SK-N-SH (cell line): Measurements from ENCODE around the gene MAPK12. TPM values are rescaled to one million over a fixed set of nuclear protein-coding genes. Genes with fewer than 3 reads are reported as not detected.

ENCODE experiments used
- CTCF ChIA-PET: fragments of 300-600, 350-600 bp; formaldehyde crosslinking; extraction: SDS; loops from one replicate; lab custom pipeline; 2021; lab: Yijun Ruan, JAX
- POLR2A ChIA-PET: fragments of 350-600 bp; sonication (Branson Sonifier 250); formaldehyde crosslinking; extraction: SDS; loops from one replicate; lab custom pipeline; 2020; ENCODE audit warnings: antibody characterized with exemption, inconsistent platforms; lab: Yijun Ruan, JAX
- DNase-seq: peaks from one replicate; pipeline ENCODE4 v3.0.0; 2012
- H2AFZ ChIP-seq: fragments of 200-600 bp; sonication (generic); 2 replicates; pipeline ENCODE4 v1.8.1; 2016; ENCODE audit warnings: antibody characterized with exemption, mild to moderate bottlenecking, low read depth
- H3F3A ChIP-seq: fragments of 200-600 bp; sonication (generic); replicated peaks from 2 replicates; pipeline ENCODE3; 2016; ENCODE audit warnings: antibody characterized with exemption, mild to moderate bottlenecking; ENCODE audit not compliant: insufficient read depth
- H3K27ac ChIP-seq, 2 experiments: fragments of 200-500 bp in 1 of 2; fragments of 200-600 bp in 1 of 2; sonication (Bioruptor generic) in 1 of 2; sonication (generic), shearing (Covaris generic) in 1 of 2; 2 replicates each; pipeline versions ENCODE4 v1.5.1 to v1.6.1; 2014 to 2016; ENCODE audit warnings: low read depth in 2 of 2, inconsistent platforms in 1 of 2, low read length in 1 of 2, mild to moderate bottlenecking in 1 of 2, mixed read lengths in 1 of 2
- H3K27me3 ChIP-seq: fragments of 200-600 bp; sonication (generic), shearing (Covaris generic); 2 replicates; pipeline ENCODE4 v1.6.1; 2016; ENCODE audit warnings: mixed run types; ENCODE audit not compliant: insufficient read depth
- H3K36me3 ChIP-seq, 2 experiments: fragments of 200-500 bp in 1 of 2; fragments of 200-600 bp in 1 of 2; sonication (Bioruptor generic) in 1 of 2; sonication (generic) in 1 of 2; replicated peaks in 1 of 2; 2 replicates each; pipeline versions ENCODE3 to v1.5.1; 2014 to 2016; ENCODE audit warnings: low read length in 1 of 2, mild to moderate bottlenecking in 1 of 2; ENCODE audit not compliant: insufficient read depth in 2 of 2, control insufficient read depth in 1 of 2
- H3K4me1 ChIP-seq, 2 experiments: fragments of 200-500 bp in 1 of 2; fragments of 200-600 bp in 1 of 2; sonication (Bioruptor generic) in 1 of 2; sonication (generic), shearing (Covaris generic) in 1 of 2; 2 replicates each; pipeline versions ENCODE4 v1.5.1 to v1.6.1; 2014 to 2016; ENCODE audit warnings: low read depth in 1 of 2, low read length in 1 of 2, mixed run types in 1 of 2; ENCODE audit not compliant: insufficient read depth in 2 of 2, control insufficient read depth in 1 of 2
- H3K4me2 ChIP-seq: fragments of 200-600 bp; sonication (generic), shearing (Covaris generic); 2 replicates; pipeline ENCODE4 v1.6.1; 2017; ENCODE audit warnings: mixed run types
- H3K4me3 ChIP-seq, 2 experiments: fragments of 200-500 bp in 1 of 2; fragments of 200-600 bp in 1 of 2; sonication (Bioruptor generic) in 1 of 2; sonication (generic), shearing (Covaris generic) in 1 of 2; 2 replicates each; pipeline versions ENCODE4 v1.5.1 to v1.8.1; 2014 to 2016; ENCODE audit warnings: low read depth in 2 of 2, inconsistent platforms in 1 of 2, low read length in 1 of 2, mild to moderate bottlenecking in 1 of 2, mixed read lengths in 1 of 2, moderate library complexity in 1 of 2
- H3K79me2 ChIP-seq: fragments of 200-600 bp; sonication (generic); 2 replicates; pipeline ENCODE4 v1.8.1; 2017; ENCODE audit warnings: mild to moderate bottlenecking; ENCODE audit not compliant: insufficient read depth
- H3K9ac ChIP-seq: fragments of 200-600 bp; sonication (generic); 2 replicates; pipeline ENCODE4 v1.6.1; 2017; ENCODE audit warnings: mixed run types
- H3K9me2 ChIP-seq: fragments of 200-600 bp; sonication (generic); 2 replicates; pipeline ENCODE4 v1.6.1; 2017; ENCODE audit warnings: mixed run types
- H3K9me3 ChIP-seq: fragments of 200-600 bp; sonication (generic); 2 replicates; pipeline ENCODE4 v1.6.1; 2017; ENCODE audit warnings: mixed run types, mild to moderate bottlenecking, moderate library complexity
- H4K20me1 ChIP-seq: fragments of 200-600 bp; sonication (generic); 2 replicates; pipeline ENCODE4 v1.6.1; 2017; ENCODE audit warnings: mild to moderate bottlenecking, mixed run types; ENCODE audit not compliant: insufficient read depth
- CHD2 ChIP-seq: fragments of 150-350 bp; IDR thresholded peaks from 2 replicates; pipeline ENCODE4 v1.6.1; 2018; ENCODE audit warnings: low read length; ENCODE audit not compliant: partially characterized antibody
- ELF1 ChIP-seq: IDR thresholded peaks from 2 replicates; pipeline ENCODE4 v1.4.0; 2012
- EP300 ChIP-seq, 2 experiments: IDR thresholded peaks; 2 replicates each; pipeline versions ENCODE4 v1.4.0 to v1.6.1; 2012; ENCODE audit warnings: borderline replicate concordance in 1 of 2, low read depth in 1 of 2, low read length in 1 of 2
- EZH2phosphoT487 ChIP-seq: fragments of 200-600 bp; sonication (generic); IDR thresholded peaks from 2 replicates; pipeline ENCODE4 v1.6.1; 2017; ENCODE audit warnings: low read depth, mixed run types, mild to moderate bottlenecking, antibody characterized with exemption, moderate library complexity, borderline replicate concordance
- FOSL2 ChIP-seq: IDR thresholded peaks from 2 replicates; pipeline ENCODE4 v1.4.0; 2012; ENCODE audit warnings: low read depth, mild to moderate bottlenecking, moderate library complexity, borderline replicate concordance
- FOXJ3 ChIP-seq: sonication (generic); formaldehyde crosslinking; IDR thresholded peaks from 2 replicates; pipeline ENCODE4 v1.5.1; 2020; ENCODE audit warnings: mild to moderate bottlenecking, missing genetic modification reagents
- FOXM1 ChIP-seq: IDR thresholded peaks from 2 replicates; pipeline ENCODE4 v1.4.0; 2012; ENCODE audit warnings: low read depth, mild to moderate bottlenecking
- JUND ChIP-seq: IDR thresholded peaks from 2 replicates; pipeline ENCODE4 v1.4.0; 2012
- MEF2A ChIP-seq: IDR thresholded peaks from 2 replicates; pipeline ENCODE4 v1.4.0; 2012; ENCODE audit warnings: low read depth, borderline replicate concordance
- MXI1 ChIP-seq: IDR thresholded peaks from 2 replicates; pipeline ENCODE4 v1.6.1; 2012; ENCODE audit warnings: mild to moderate bottlenecking, low read depth, low read length, improper control_type of control experiment
- NRF1 ChIP-seq: IDR thresholded peaks from 2 replicates; pipeline ENCODE4 v1.6.1; 2012; ENCODE audit warnings: low read depth, mild to moderate bottlenecking, low read length
- POLR2AphosphoS5 ChIP-seq: IDR thresholded peaks from 2 replicates; pipeline ENCODE4 v1.6.1; 2012; ENCODE audit warnings: low read depth, low read length
- RCOR1 ChIP-seq: fragments of 150-350 bp; IDR thresholded peaks from 2 replicates; pipeline ENCODE4 v1.6.1; 2017; ENCODE audit warnings: antibody characterized with exemption, low read length
- RFX5 ChIP-seq: IDR thresholded peaks from 2 replicates; pipeline ENCODE4 v1.6.1; 2012; ENCODE audit warnings: mild to moderate bottlenecking, improper control_type of control experiment, low read length
- RXRA ChIP-seq: IDR thresholded peaks from 2 replicates; pipeline ENCODE4 v1.4.0; 2012; ENCODE audit warnings: low read depth, mild to moderate bottlenecking, borderline replicate concordance
- YY1 ChIP-seq: IDR thresholded peaks from 2 replicates; pipeline ENCODE4 v1.4.0; 2012; ENCODE audit warnings: low read depth, mild to moderate bottlenecking
- WGBS: methylation state at CpG from one replicate; pipeline ENCODE4 v1.1.6; 2017; ENCODE audit warnings: low lambda C conversion rate; 5-methylcytosine and 5-hydroxymethylcytosine counted together
- polyA plus RNA-seq, 3 experiments: library from polyadenylated mRNA; depleted of rRNA; stranded (reverse); fragments of >200 nt; gene quantifications; 2 replicates each; pipeline ENCODE4 v1.2.3, GENCODE V29; 2012
- TF ChIP-seq, protein P1 (sequence below): IDR thresholded peaks from 2 replicates; pipeline ENCODE4 v1.4.0; 2012; ENCODE audit warnings: low read depth, borderline replicate concordance
- TF ChIP-seq, protein P2 (sequence below): fragments of 150-350 bp; IDR thresholded peaks from 2 replicates; pipeline ENCODE4 v1.6.1; 2016; ENCODE audit warnings: mild to moderate bottlenecking, low read depth, low read length

MAPK12 gene
- polyA plus RNA-seq, 1 of the 3 experiments (the other 2 are of a cell fraction), result 118 TPM

DNA sequence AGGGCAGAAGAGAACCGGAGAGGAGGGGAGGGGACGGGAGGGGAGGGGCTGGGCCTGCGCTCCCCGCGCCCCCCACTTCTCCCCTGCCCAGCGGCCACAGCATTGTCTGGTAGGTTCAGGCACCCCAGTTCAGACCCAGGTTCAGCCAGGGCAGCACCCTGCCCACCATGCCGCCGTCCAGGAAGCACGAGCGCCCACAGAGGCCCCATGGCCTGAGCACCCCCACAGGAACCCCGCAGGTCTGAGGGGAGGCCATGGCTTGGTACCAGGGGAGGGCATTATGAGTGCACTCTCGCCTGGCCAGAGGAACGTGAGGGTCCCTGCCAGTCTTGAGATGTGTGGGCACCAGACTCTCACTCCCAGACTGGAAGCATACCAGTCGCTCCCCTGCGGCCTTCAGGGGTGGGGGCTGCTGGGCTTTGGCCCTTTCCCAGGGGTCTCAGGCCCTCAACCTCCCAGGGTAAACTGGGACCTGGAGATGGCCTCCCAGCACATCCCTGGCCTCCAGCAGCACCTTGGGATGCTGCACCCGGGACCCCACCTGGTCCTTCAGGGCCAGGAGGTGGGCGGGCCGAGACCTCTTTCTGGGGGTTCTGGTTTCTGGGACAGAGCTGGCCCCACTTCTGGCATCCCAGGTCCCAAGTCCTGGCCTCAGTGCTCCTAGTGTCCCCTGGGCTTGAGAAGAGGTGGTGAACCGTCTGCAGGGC lies 46.6 kb upstream of the MAPK12 start:
- H4K20me1 ChIP-seq, result peaks cover 13% of the 10 kb centered on the region
- peak overlapping the region; percentile 62; the same call in 1 of the 2 replicates for H3K4me2 ChIP-seq
- peaks cover 3 to 7% of the 10 kb centered on the region in 2 experiments for H3K36me3 ChIP-seq
- POLR2A ChIA-PET, result interaction anchor here (0.6 to 1.1 kb wide), 2 partner anchors 13 to 19 kb away, joined by 5 to 7 read pairs; partner anchors contain the start of gene DENND6B
- CTCF ChIA-PET, result interaction anchor here (0.6 to 1.5 kb wide), 4 partner anchors 18 to 65 kb away, joined by 3 to 5 read pairs (median 3); partner anchors contain the start of gene DENND6B
- H3K9me3 ChIP-seq, result no peaks in the 10 kb centered on the region
- H3K27ac ChIP-seq, result peak overlapping the region; percentile 72 to 85
- H3K9ac ChIP-seq, result no peak overlapping the region
- H2AFZ ChIP-seq, result no peak overlapping the region
- no peak for DNase-seq
- H3K4me3 ChIP-seq, result no peak overlapping the region
- 59% methylated on average over 7 of the region's 19 CpGs for WGBS
- peaks cover 21% of the 10 kb centered on the region for H3F3A ChIP-seq
- H3K4me1 ChIP-seq, result peaks cover 29 to 43% of the 10 kb centered on the region in 2 experiments; a peak in 3 of 4 replicates
- H3K9me2 ChIP-seq, result no peaks in the 10 kb centered on the region
- peaks cover 39% of the 10 kb centered on the region for H3K79me2 ChIP-seq
- TF ChIP-seq ELF1 (no peak), FOXJ3 (CRISPR knock-in tag) (no peak), FOSL2 (no peak), MXI1 (no peak), FOXM1 (no peak), POLR2AphosphoS5 (no peak), EZH2phosphoT487 (no peak), EP300 (IDR thresholded peaks at IDR 0.05; ENCODE audit: borderline replicate concordance in 1 of 2, low read depth in 1 of 2, low read length in 1 of 2) (no peak), RXRA (no peak), JUND (no peak), MEF2A (no peak), RCOR1 (no peak), YY1 (no peak), RFX5 (no peak), CHD2 (no peak), NRF1 (no peak)
- TF ChIP-seq, protein P1, sequence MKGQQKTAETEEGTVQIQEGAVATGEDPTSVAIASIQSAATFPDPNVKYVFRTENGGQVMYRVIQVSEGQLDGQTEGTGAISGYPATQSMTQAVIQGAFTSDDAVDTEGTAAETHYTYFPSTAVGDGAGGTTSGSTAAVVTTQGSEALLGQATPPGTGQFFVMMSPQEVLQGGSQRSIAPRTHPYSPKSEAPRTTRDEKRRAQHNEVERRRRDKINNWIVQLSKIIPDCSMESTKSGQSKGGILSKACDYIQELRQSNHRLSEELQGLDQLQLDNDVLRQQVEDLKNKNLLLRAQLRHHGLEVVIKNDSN, result no peak
- TF ChIP-seq, protein P2, sequence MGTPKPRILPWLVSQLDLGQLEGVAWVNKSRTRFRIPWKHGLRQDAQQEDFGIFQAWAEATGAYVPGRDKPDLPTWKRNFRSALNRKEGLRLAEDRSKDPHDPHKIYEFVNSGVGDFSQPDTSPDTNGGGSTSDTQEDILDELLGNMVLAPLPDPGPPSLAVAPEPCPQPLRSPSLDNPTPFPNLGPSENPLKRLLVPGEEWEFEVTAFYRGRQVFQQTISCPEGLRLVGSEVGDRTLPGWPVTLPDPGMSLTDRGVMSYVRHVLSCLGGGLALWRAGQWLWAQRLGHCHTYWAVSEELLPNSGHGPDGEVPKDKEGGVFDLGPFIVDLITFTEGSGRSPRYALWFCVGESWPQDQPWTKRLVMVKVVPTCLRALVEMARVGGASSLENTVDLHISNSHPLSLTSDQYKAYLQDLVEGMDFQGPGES, result no peak
- no peaks in the 10 kb centered on the region for H3K27me3 ChIP-seq
